ENCODE data around the gene PLXNA4.

GRCh38 chr7:132388688-132389087 is 187.6 kb downstream of the PLXNA4 start:
- TF ChIP-seq CTCF (IDR thresholded peaks at IDR 0.05; ENCODE audit: poor library complexity) (no peak), EZH2phosphoT487 (IDR thresholded peaks at IDR 0.05; ENCODE audit: low read depth, severe bottlenecking, unreplicated experiment) (no peak)

All from hepatocyte (in vitro differentiated cells).